Activated CD4-positive, alpha-beta T cell treated with anti-CD3 and anti-CD28 coated beads for 36 hours (primary cell): Measurements from ENCODE around the gene NAB2. TPM values are rescaled to one million over a fixed set of nuclear protein-coding genes. Genes with fewer than 3 reads are reported as not detected.
A peak's percentile ranks its signal among the peaks of the same experiment; 100 is the strongest.
"Not testable (repeated sequence)": the region's sequence is repeated elsewhere in the genome, so short reads cannot be mapped to it uniquely, and the experiment has no call there.

Experiments
- ATAC-seq: fragments of 200-7000 bp; cut with Tn5 transposase; one replicate; pipeline ENCODE4 v1.10.0; 2021; ENCODE audit warnings: mild to moderate bottlenecking, moderate library complexity
- CTCF ChIA-PET: fragments of 350-600 bp; sonication (Branson Sonifier 250); formaldehyde crosslinking; loops from one replicate; lab custom pipeline; 2021; ENCODE audit warnings: antibody characterized with exemption; lab: Charles Lee
- POLR2A ChIA-PET: fragments of 350-600 bp; sonication (Branson Sonifier 250); formaldehyde crosslinking; loops from one replicate; lab custom pipeline; 2021; ENCODE audit warnings: antibody characterized with exemption, inconsistent platforms; lab: Charles Lee
- DNase-seq: peaks from one replicate; pipeline ENCODE4 v3.0.0-alpha.2; 2020
- H3K27ac Mint-ChIP-seq: one replicate; pipeline ENCODE4 v1.8.0; 2021; ENCODE audit warnings: mixed read lengths
- H3K27me3 Mint-ChIP-seq: one replicate; pipeline ENCODE4 v1.8.0; 2021; ENCODE audit warnings: mixed read lengths
- H3K36me3 Mint-ChIP-seq: one replicate; pipeline ENCODE4 v1.8.0; 2021; ENCODE audit warnings: low read depth, mixed read lengths
- H3K4me1 Mint-ChIP-seq: one replicate; pipeline ENCODE4 v1.8.0; 2021; ENCODE audit warnings: mixed read lengths
- H3K4me3 Mint-ChIP-seq: one replicate; pipeline ENCODE4 v1.8.0; 2021; ENCODE audit warnings: mild to moderate bottlenecking, moderate library complexity, mixed read lengths
- H3K9me3 Mint-ChIP-seq: one replicate; pipeline ENCODE4 v1.8.0; 2021; ENCODE audit warnings: low read depth, mixed read lengths
- intact Hi-C, 2 experiments: fragments of 100-400 bp; cut with DNase I in 1 of 2; cut with micrococcal nuclease in 1 of 2; formaldehyde crosslinking; loops; one replicate each; pipeline versions ENCODE4 v1.14.2 to v1.15.1; 2022 to 2024; cut with DNase I, micrococcal nuclease
- total RNA-seq, 2 experiments: library from RNA; stranded (reverse); gene quantifications; one replicate each; pipeline ENCODE4 v1.2.3, GENCODE V29; 2021

Gene NAB2
- total RNA-seq, 2 experiments from 2014 or later = 46.8 to 48.6 TPM

- H3K9me3 Mint-ChIP-seq = no peaks in the 10 kb centered on the region
- DNase-seq (peak; percentile 89), ATAC-seq (peak; percentile 65)
- peaks cover 50% of the 10 kb centered on the region for H3K4me1 Mint-ChIP-seq
- CTCF ChIA-PET = interaction anchor here (0.5 to 6.1 kb wide), 47 partner anchors 10 to 427 kb away, joined by 3 to 103 read pairs (median 8); partner anchors contain the start of genes LRP1, NAB2, NEMP1 and SHMT2
- peak within 1 kb of the TSS; percentile 98 for H3K4me3 Mint-ChIP-seq
- peak within 1 kb of the TSS; percentile 97 for H3K27ac Mint-ChIP-seq
- POLR2A ChIA-PET = interaction anchor here (0.6 to 3.0 kb wide), 15 partner anchors 10 to 475 kb away, joined by 3 to 35 read pairs (median 5); partner anchors contain the start of genes LRP1, NEMP1, PTGES3 and SHMT2
- intact Hi-C loops = loop anchor here (1.0 to 5.0 kb wide), 6 partner anchors 23 to 474 kb away; partner anchors contain the start of genes PRIM1 (in 1 of the 2) and PTGES3 (in 1 of the 2)
- peaks cover 44% of the 10 kb centered on the region for H3K36me3 Mint-ChIP-seq
- H3K27me3 Mint-ChIP-seq = no peaks in the 10 kb centered on the region
These were observed 22.3 kb downstream of the NAB2 start, which contains the start of gene STAT6 for GRCh38 chr12:57111031-57111734. Gene STAT6, minus strand, starts transcription at chr12:57111362. Its CDS starts 3,084 bp downstream, at chr12:57108278.

GRCh38 chr12:57112492-57113294, 23.8 kb downstream of the NAB2 start:
- DNase-seq = peak; percentile 93
- H3K9me3 Mint-ChIP-seq = no peaks in the 10 kb centered on the region
- intact Hi-C loops = loop anchor here (1.0 to 5.0 kb wide), 9 partner anchors 16 to 360 kb away; partner anchors contain the start of genes PRIM1 (in 2 of the 2) and LRP1 (in 1 of the 2)
- H3K4me3 Mint-ChIP-seq = peak overlapping the region; percentile 98
- peaks cover 35% of the 10 kb centered on the region for H3K4me1 Mint-ChIP-seq
- H3K36me3 Mint-ChIP-seq = peaks cover 28% of the 10 kb centered on the region
- no peaks in the 10 kb centered on the region for H3K27me3 Mint-ChIP-seq
- ATAC-seq = no peak
- ChIA-PET POLR2A (interaction anchor here (0.6 to 3.0 kb wide), 22 partner anchors 9 to 591 kb away, joined by 3 to 35 read pairs (median 5); partner anchors contain the start of genes LRP1, NEMP1, RBMS2 and SHMT2), CTCF (interaction anchor here (0.6 to 6.1 kb wide), 44 partner anchors 8 to 890 kb away, joined by 3 to 103 read pairs (median 8); partner anchors contain the start of genes LRP1, NAB2, NEMP1 and SHMT2)
- H3K27ac Mint-ChIP-seq = peak overlapping the region; percentile 97

- peaks cover 22% of the 10 kb centered on the region for H3K4me1 Mint-ChIP-seq
- POLR2A ChIA-PET = no interaction called here
- no peak for DNase-seq
- H3K36me3 Mint-ChIP-seq = no peaks in the 10 kb centered on the region
- ATAC-seq = no peak
- no peaks in the 10 kb centered on the region for H3K27me3 Mint-ChIP-seq
- H3K27ac Mint-ChIP-seq = no peak overlapping the region
- no peak overlapping the region for H3K4me3 Mint-ChIP-seq
- intact Hi-C loops = no loop called here
- no peaks in the 10 kb centered on the region for H3K9me3 Mint-ChIP-seq
- CTCF ChIA-PET = interaction anchor here (0.7 to 2.2 kb wide), 10 partner anchors 7 to 363 kb away, joined by 3 to 10 read pairs (median 4); partner anchors contain the start of gene ARHGAP9
These were observed 27.8 kb downstream of the NAB2 start for GRCh38 chr12:57116580-57117281.

GRCh38 chr12:57118711-57119271, 29.9 kb downstream of the NAB2 start:
- peaks cover 10% of the 10 kb centered on the region for H3K4me1 Mint-ChIP-seq
- peaks cover 4% of the 10 kb centered on the region for H3K9me3 Mint-ChIP-seq
- peaks cover 2% of the 10 kb centered on the region for H3K36me3 Mint-ChIP-seq
- intact Hi-C loops = no loop called here
- DNase-seq = no peak
- CTCF ChIA-PET = interaction anchor here (0.7 to 1.9 kb wide), 4 partner anchors 50 to 125 kb away, joined by 3 to 6 read pairs (median 4); no protein-coding TSS in a partner anchor
- peaks cover 2% of the 10 kb centered on the region for H3K27me3 Mint-ChIP-seq
- no peak overlapping the region for H3K27ac Mint-ChIP-seq
- POLR2A ChIA-PET = no interaction called here
- H3K4me3 Mint-ChIP-seq = no peak overlapping the region
- ATAC-seq = peak; percentile 66

GRCh38 chr12:57119294-57120085, 30.6 kb downstream of the NAB2 start:
- Mint-ChIP-seq H3K36me3 (peaks cover 5% of the 10 kb centered on the region), H3K4me1 (peaks cover 14% of the 10 kb centered on the region), H3K9me3 (peaks cover 9% of the 10 kb centered on the region), H3K27me3 (peaks cover 2% of the 10 kb centered on the region), H3K27ac (no peak overlapping the region), H3K4me3 (no peak overlapping the region)
- POLR2A ChIA-PET = no interaction called here
- CTCF ChIA-PET = interaction anchor here (1.1 to 9.7 kb wide), 3 partner anchors 41 to 118 kb away, joined by 3 to 156 read pairs (median 6); partner anchors contain the start of gene NEMP1
- intact Hi-C loops = no loop called here
- ATAC-seq (no peak), DNase-seq (no peak)

- H3K27ac Mint-ChIP-seq, H3K9me3 Mint-ChIP-seq, H3K27me3 Mint-ChIP-seq, DNase-seq, H3K36me3 Mint-ChIP-seq, H3K4me3 Mint-ChIP-seq, ATAC-seq, intact Hi-C loops: not testable (repeated sequence)
- CTCF ChIA-PET = interaction anchor here (0.6 to 9.7 kb wide), 10 partner anchors 9 to 112 kb away, joined by 3 to 156 read pairs (median 3); partner anchors contain the start of gene NEMP1
- H3K4me1 Mint-ChIP-seq = peaks cover 15% of the 10 kb centered on the region
- POLR2A ChIA-PET = interaction anchor here (0.7 kb wide), 1 partner anchor 10 kb away, joined by 3 read pairs; the partner anchor contains the start of gene STAT6
These were observed 31.8 kb downstream of the NAB2 start for GRCh38 chr12:57120718-57121117.

- H3K9me3 Mint-ChIP-seq = peaks cover 9% of the 10 kb centered on the region
- H3K4me1 Mint-ChIP-seq = peaks cover 19% of the 10 kb centered on the region
- ATAC-seq = no peak
- no peak overlapping the region for H3K27ac Mint-ChIP-seq
- peaks cover 5% of the 10 kb centered on the region for H3K36me3 Mint-ChIP-seq
- ChIA-PET CTCF (interaction anchor here (0.6 to 9.7 kb wide), 34 partner anchors 8 to 467 kb away, joined by 3 to 156 read pairs (median 4); partner anchors contain the start of genes NEMP1, STAC3 and STAT6), POLR2A (interaction anchor here (0.6 to 0.7 kb wide), 2 partner anchors 25 to 89 kb away, joined by 3 read pairs; no protein-coding TSS in a partner anchor)
- DNase-seq = no peak
- H3K27me3 Mint-ChIP-seq = peaks cover 9% of the 10 kb centered on the region
- intact Hi-C loops = loop anchor here (1.0 to 2.0 kb wide), 4 partner anchors 49 to 115 kb away; no protein-coding TSS in a partner anchor
- no peak overlapping the region for H3K4me3 Mint-ChIP-seq
These were observed 34.9 kb downstream of the NAB2 start for GRCh38 chr12:57123813-57124212.

GRCh38 chr12:57124261-57124877, 35.5 kb downstream of the NAB2 start:
- ATAC-seq (peak; percentile 77), DNase-seq (peak; percentile 87)
- Mint-ChIP-seq H3K4me1 (peaks cover 14% of the 10 kb centered on the region), H3K27me3 (peaks cover 9% of the 10 kb centered on the region), H3K27ac (no peak overlapping the region), H3K36me3 (peaks cover 5% of the 10 kb centered on the region), H3K4me3 (peak overlapping the region; percentile 1), H3K9me3 (peaks cover 9% of the 10 kb centered on the region)
- ChIA-PET CTCF (interaction anchor here (0.6 to 9.7 kb wide), 36 partner anchors 8 to 503 kb away, joined by 3 to 156 read pairs (median 4); partner anchors contain the start of genes NEMP1, STAC3, STAT6 and TAC3), POLR2A (interaction anchor here (0.6 to 0.7 kb wide), 3 partner anchors 26 to 99 kb away, joined by 3 read pairs; no protein-coding TSS in a partner anchor)
- intact Hi-C loops = loop anchor here (1.0 to 2.0 kb wide), 4 partner anchors 49 to 114 kb away; no protein-coding TSS in a partner anchor

GRCh38 chr12:57126061-57126460, 37.1 kb downstream of the NAB2 start:
- Mint-ChIP-seq H3K9me3 (peaks cover 9% of the 10 kb centered on the region), H3K27ac (no peak overlapping the region), H3K27me3 (peaks cover 9% of the 10 kb centered on the region), H3K36me3 (peaks cover 5% of the 10 kb centered on the region), H3K4me3 (no peak overlapping the region), H3K4me1 (peaks cover 27% of the 10 kb centered on the region)
- ChIA-PET CTCF (interaction anchor here (0.6 to 9.7 kb wide), 7 partner anchors 11 to 289 kb away, joined by 3 to 156 read pairs (median 5); partner anchors contain the start of gene STAT6), POLR2A (interaction anchor here (0.6 kb wide), 1 partner anchor 114 kb away, joined by 5 read pairs; no protein-coding TSS in a partner anchor)
- intact Hi-C loops = loop anchor here in 1 of 2 experiments (5.0 kb wide), 1 partner anchor 101 kb away; the partner anchor contains the start of gene SHMT2
- DNase-seq (no peak), ATAC-seq (no peak)
